Stimulated activated CD4-positive, alpha-beta T cell treated with anti-CD3 and anti-CD28 coated beads, TNF-alpha, amount 100 ng/mL, for 48 hours (primary cell): ENCODE measurements around the gene CGRRF1.

Experiments
- DNase-seq, 3 donors: peaks; one replicate each; pipeline ENCODE4 v3.0.0-alpha.2; 2020; ENCODE audit warnings: low read depth in 3 of 3

CGRRF1 gene, protein sequence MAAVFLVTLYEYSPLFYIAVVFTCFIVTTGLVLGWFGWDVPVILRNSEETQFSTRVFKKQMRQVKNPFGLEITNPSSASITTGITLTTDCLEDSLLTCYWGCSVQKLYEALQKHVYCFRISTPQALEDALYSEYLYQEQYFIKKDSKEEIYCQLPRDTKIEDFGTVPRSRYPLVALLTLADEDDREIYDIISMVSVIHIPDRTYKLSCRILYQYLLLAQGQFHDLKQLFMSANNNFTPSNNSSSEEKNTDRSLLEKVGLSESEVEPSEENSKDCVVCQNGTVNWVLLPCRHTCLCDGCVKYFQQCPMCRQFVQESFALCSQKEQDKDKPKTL

DNA sequence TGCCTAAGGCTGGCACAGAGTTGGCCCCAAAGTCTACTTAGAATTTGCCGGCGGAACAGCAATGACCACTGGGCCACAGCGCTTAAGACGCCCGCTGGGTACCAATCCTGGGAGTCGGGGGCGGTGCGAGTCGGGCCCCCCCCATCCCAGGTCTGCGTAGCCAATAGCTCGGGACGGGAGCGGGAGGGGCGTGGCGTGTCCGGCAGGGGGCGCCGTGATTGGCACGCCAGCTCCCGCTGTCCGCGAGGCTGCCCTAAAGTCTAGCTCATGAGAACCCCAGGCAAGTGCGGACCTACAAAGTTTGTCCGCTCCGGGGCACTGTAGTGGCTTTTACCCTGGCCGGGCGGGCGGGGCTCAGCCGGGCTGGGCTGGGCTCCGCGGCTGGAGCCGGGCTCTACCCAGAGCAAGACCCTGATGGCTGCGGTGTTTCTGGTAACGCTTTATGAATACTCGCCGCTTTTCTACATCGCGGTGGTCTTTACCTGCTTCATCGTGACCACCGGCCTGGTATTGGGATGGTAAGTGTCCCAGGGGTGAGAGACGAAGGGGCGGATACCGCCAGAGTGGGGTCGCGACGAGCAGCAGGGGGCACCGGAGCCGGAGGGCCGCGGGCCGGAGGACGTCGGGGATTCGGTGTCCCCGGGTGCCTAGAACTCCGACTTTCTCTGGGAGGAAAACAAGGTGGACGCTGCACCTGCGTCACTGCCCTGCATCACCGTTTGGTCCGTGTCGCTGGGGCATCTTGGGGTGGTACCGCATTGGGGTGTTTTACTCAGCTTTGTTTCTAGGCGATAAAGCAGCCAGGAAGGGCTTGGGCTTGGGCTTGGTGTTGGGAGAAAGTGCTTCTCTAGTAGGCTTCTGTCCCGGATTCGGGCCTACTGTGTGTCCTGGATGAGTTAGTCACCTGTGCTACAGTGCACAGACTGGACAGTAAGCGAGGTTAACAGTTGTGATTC, at the start of gene CGRRF1:
Gene CGRRF1, plus strand, starts transcription at position 361 of the 956 bp plus-strand sequence. Its CDS starts 54 bp downstream, at position 415.
- DNase-seq: peak; percentile 94 to 98 (median 97)

DNA sequence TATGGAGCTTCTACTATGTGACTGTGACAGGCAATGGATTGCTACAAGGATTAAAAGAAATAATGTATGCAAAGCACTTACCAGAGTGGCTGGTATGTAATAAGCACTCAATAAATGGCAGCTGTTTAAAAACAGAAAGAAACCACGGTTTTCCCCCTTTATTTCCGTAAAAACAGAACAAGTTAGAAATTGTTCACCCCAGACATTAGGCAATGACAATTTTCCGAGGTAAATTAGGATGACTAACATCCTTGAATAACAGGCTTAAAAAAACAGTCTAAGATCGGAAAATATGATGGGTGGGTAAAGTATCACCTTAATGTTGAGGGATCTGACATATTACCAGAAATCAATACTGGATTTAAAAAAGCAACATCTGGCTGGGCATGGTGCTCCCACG, 47.7 kb upstream of the CGRRF1 start:
- no peak for DNase-seq

DNA sequence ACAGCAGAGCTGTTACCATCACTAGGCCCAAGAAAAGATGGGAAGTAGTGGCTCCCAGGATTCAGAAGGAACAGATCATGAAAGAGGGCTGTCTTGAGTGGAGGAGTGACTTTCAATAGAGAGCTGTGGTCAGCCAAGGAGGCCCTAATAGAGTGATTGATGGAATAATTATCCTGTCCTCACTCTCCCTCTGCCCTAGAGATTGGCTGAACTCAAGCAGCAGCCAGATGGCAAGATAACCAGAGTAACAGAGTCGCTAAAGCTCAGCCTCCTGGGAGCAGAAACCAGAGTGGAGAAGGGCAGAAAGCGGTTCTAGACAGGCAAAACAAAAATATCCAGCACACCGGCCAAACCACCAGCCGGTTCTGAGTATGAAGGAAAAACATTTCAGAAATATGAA, 44.1 kb upstream of the CGRRF1 start:
- no peak for DNase-seq

DNA sequence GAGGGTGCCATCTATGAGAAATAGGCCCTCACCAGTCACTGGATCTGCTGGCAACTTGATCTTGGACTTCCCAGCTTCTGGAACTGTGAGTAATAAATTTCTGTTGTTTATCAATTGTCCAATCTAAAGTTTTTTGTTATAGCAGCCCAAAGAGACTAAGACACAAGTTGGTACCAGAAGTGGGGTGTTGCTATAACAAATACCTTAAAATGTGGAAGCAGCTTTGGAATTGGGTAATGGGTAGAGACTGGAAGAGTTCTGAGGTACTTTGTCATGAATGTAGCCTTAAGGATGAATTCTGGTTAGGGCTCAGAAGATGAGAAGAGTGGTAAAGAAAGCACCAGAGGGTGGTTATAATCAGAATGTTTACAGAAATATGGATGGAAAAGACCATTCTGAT, 42.4 kb upstream of the CGRRF1 start:
- DNase-seq: no peak

DNA sequence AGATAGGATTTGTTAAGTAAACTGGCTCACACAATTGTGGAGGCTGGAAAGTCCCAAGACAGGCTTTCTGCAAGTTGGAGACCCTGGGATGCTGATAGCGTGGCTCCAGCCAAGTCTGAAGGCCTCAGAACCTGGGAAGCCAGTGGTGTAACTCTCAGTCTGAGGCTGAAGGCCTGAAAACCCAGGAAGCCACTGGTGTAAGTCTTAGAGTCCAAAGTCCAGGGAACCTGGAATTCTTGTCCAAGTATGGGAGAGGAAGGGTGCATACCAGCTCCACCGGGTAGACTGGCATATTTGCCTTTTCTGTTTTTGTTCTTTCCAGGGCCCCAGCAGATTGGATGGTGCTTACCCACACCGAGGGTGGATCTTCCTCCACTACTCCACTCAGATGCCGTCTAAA, 39.0 kb upstream of the CGRRF1 start:
- no peak for DNase-seq

DNA sequence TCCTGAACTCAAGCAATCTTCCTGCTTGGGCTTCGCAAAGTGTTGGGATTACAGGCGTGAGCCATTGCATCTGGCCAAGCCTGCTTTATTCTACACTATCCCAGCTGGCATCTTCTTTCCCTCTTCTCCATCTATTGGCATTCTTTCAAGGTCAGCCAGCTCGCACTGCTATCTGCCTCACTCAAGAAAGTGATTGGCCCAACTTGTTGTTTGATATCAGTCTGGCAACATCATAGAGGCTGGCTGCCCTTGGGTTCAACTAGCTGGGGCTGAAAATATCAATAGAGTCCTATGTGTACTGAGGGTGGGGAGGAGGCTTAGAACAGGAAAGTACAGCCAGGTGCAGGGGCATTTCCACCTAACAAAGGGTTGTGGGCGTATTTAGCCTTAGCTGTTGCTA, 38.1 kb upstream of the CGRRF1 start:
- DNase-seq: no peak

DNA sequence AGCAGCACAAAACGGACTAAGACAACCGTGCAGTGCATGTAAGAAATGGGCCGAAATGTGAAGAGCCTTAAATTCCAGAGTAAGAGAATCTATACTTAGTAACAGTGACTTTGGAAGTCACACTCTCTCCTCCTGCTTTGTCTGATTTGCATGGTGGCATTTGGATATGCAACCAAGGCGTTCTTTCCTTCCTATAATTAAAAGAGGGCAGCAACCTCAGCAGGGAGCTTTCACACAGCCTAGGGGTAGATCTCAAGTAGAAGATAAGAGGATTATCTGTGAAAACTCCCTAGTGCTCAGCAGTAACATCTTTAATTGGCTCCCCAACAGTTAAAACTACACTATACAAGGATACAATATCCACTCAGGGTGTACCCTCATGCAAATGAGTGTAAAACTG, 37.4 kb upstream of the CGRRF1 start:
- DNase-seq: no peak

DNA sequence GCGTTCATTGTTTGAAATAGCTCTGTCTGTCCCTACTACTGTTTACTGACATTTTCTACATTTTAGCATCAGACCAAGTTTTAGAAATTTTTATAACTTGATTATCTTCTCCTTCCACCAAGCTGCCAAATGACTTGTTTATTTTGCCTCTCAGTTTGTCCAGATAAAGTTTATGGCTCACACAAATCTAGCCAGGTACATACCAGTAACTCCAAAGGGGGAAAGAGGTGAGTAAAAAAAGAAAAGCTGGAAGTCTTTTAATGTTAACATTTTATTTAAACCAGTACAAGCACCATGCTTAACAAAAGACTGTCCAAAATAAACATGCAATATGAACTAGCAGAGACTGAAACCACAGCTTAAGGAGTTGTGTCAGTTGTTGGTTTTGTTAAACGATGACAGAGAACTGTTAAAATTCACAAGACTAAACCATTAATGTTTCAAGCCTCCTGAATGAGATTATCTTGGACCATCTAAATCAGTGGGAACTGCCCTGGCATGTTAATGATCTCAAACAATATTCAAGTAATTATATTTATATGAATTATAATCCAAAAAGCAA, 35.4 kb upstream of the CGRRF1 start:
- DNase-seq: no peak

DNA sequence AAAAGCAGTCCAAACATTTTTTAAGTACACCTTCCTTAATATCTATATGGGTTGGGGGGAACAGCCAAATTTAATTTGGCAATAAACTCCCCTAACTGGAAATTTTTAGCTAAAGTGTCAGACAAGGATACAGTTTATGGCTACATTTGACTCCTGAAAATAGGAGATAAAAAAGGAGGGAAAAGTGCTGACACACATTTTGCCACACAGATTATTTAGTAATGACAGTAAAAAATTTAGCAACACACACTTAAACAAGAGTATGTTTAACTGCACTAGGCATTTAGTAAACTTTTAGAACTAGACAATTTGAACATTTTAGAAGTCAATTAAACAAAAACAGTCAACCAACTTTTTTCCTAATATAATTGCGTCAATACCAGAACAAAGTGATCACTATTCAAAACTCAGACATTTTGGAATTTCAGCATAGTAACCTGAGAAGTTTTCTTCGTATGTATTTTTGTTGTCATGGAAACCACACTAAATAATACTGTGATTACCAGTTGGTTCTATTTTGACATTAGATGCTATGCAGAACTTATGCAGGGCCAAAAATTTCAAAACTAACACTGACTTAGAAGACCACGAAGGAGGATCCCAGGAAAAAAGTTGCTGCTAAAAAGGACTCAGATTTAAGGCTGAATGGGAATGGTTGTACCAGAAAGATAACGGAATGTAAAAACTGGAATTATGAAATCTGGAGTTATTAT, 34.4 kb upstream of the CGRRF1 start:
- DNase-seq: no peak

DNA sequence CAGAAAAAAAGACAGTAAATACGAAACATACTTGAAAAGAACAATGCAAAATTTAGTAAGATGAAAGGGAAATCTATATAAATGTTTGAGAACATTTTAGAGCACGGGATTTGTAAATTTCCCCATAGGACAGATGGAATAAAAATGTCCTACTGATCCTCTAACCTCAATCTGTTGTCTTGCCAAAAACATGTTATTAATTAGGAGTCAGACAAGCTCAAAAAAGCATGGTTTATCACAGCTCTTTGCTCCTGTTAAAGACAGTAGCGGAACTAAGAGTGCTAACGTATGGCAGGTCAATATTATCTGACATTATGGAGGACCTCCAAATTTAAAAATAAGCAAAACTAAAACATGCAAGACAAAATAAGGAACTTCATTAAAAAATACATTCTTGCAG, 33.8 kb upstream of the CGRRF1 start:
- no peak for DNase-seq

DNA sequence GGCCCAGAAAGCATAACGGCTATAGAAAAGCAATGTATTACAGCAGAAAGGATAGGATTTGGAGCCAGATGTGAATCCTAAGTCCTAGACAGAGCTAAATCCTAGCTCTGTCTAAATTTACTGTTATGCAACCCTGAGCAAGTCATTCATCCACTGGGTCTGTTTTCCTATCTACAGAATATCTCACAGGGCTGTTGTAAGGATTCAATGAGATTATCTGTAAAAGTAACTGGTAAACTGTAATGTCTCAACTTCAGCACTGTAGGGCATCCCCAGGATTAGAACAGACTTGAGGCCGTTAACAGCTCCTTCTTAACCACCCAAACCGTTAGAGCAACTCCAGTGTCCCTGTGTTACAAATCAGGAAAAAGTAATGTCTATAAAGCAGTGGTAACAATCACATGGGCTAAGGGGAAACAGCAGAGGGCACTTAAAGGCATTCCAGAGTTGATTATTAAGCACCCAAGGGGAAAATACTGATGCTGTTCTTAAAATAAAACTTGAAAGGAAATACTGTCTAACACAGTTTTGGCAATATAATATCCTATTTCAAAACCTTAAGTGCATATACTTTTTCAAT, 31.0 kb upstream of the CGRRF1 start:
- DNase-seq: no peak

DNA sequence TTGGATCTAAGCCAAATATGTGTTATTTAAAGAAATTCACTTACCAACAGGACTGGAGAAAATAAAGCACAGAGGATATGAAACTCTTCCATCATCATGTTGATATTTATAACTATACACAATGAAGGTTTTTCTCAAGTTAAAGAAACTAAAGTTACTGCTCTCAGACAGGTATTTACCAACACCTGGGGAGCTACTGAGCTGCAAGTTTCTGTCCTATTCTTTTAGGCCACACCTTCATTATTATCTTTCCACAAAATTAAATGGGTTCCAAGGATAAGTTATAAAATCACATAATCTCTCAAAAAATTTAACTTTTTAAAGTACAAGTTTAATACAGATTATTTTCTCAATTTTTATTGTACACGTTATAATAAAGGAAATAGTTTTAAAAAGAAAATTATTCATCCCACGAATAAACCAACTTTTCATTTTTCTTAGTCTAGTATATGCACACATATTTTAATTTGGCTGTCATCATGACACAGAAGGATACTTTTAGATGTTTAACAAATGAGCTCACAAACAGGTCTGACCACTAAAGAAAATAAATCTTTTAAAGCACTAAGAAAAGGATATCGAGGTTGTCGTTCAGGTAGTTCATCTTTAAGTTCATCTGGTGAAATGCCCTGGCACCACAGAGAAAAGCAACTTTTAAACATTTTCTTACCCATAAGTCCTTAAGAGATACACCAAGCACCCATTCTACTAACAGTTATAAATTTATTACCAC, 28.7 kb upstream of the CGRRF1 start:
- no peak for DNase-seq

DNA sequence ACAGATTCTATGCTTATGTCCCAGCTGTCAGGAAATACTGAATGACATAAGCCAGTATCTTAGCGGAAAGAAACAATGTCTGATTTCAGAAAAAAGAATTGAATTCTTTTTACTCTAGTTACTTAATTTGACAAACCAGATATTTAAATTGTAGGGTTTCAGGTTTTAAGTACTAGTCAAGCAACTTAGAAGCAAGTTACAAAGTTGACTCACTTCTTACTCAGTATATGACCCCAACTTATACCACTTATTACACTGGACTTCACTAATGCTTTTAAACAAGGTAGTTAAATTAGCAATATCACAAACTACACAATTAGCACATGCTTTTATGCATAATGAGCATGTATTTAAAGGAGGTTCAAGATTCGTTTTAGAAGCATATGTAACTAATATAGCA, 28.0 kb upstream of the CGRRF1 start:
- DNase-seq: no peak

DNA sequence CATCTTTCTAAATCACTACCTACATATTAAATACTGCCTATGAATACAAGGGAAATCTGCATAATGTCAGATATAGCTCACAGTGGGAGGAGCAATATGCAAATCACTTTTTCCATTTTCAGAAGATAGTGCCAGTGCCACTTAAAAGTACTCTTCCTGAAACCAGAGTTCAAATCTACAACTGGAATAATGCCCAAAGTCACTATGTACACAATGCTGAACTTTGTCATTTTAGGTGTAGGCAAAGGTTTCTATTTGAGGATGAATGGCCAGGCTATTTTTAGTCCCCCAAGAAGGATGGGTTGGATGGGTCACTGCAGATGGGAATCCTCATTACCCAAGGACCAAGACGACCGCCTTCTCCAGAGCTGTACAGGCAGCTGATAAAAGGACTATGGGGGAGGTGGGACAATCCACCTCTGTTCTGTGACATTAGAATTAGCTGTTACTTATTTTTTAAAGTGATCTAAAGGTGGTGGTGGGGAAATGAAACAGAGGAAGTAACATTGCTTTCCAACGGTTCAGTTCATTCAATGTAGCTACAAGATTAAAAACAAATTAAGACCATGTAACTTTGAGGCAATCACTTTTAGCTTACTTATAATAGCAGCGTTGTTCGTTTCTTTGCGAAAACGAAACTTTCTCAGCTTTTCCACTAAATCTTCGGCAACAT, 26.5 kb upstream of the CGRRF1 start:
- no peak for DNase-seq

DNA sequence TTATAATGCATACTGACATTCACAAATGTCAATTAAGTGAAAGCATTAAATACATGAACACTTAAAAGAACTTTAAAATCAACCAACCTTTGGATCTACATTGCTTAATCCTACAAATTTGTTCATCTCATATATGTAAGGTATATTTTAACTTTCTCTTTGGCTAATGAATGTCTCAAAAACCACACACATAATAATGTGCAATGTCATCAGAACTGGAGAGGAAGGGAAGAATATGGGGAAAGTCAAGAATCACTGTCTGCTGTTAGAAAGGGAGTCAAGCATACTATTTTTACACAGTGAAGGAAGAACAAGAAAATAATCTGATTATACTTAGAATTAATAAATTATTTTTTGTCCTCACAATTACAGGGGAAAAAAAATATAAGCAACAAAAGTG, 25.9 kb upstream of the CGRRF1 start:
- DNase-seq: no peak

DNA sequence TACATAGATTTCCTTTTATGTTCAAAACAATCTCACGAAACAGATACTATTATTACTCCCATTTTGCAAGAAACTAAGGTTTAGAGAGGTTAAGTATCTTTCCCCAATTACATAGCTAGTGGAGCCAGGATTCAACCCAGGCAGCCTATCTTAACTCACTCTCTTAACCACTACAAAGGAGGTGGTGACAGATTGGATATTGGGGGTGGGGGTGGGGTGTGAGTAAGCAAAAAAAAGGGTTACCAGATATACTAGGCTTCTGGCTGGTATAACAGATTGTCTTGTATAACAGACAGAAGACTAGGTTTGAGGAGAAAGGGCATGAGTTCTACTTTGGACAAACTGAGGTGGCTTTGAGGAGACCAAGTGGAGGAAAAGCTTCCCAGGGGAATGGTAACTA, 23.0 kb upstream of the CGRRF1 start:
- no peak for DNase-seq

DNA sequence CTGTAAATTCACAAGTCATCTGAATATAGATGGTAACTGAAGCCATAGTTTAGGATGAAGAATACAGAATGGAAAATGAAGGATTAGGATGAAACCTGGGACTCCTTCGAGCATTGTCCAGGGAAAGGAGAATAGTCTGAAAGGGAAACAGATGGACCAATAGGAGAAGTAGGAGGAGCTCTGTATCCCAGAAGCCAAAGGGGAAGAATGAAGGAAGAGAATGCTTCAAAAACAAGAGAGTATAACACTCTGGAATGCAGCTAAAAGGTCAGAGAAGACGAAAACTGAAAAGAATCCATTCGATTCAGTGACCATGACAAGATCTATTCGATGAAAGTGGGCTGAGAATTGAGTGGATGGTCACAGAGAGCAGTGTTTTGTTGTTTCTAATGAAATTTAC, 21.9 kb upstream of the CGRRF1 start:
- no peak for DNase-seq

DNA sequence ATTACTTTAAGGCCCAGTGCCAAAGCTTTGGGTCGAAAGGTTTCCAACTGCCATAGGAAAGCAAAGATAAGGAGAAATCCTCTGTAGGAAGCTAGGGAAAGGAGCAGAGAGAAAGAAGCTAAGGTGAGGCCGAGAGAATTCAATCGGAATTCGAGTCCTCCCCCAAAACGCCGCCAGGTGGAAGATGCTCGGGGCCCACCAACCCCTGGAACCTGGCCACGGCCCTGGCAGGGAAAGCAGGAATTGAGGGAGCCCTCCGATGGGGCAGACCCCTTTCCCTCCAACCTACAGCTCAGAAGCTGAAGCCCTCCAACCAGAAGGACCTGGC, 21.4 kb upstream of the CGRRF1 start:
- peak in 1 of 3 donors; percentile 29 for DNase-seq

DNA sequence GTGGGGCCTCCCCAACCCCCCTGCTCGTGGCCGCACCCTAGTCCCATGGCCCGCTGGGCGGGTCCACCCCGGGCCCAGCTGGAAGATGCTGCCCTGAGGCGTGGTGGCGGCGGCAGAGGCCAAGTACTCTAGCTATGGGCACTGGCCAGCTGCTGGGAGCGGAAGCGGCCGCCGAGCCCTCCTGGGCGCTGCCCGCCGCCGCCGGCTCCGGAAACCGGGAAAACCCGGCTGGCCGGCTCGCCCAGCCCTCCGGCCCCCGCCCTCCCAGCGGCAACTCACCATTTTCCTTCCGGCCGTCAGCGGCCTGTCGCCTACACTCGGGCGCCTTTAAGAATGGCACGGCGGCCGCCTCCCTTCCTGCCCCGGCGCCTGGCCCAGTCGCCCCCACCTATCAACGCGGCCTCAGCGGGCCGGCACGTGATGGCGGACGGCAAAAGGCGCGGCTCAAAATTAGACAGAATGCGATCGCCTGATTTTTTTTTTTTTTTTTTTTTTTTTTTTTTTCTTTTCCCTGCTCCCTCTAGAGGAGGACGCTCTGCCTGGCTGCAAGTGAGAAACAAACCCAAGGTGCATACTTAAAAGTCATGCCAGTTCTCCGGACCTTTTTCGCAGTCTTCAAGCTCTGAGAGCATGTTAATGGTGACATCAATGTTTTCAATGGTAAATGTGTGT, 20.9 kb upstream of the CGRRF1 start, which contains the start of gene GMFB:
Gene GMFB, minus strand, starts transcription at position 335 of the 672 bp plus-strand sequence. Its CDS starts 53 bp downstream, at position 282.
- peak; percentile 74 to 85 (median 78) for DNase-seq

DNA sequence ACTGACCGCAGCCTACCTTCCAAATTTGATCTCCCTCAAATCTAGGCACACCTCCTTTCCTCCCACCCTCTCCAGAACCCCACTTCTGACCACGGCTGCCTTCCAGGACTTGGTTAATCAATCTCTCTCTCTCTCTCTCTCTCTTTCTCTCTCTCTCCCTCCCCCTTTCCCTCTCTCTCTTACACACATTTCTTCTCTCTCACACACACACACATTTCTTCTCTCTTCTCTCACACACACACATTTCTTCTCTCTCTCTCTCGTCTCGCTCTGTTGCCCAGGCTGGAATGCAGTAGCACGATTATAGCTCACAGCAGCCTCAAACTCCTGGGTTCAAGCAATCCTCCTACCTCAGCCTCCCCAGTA, 20.4 kb upstream of the CGRRF1 start:
- no peak for DNase-seq
